WTC11 (cell line): ENCODE results near the gene MLN. TPM values are rescaled to one million over a fixed set of nuclear protein-coding genes. Genes with fewer than 3 reads are reported as not detected.

Experiments used
- ATAC-seq: fragments of 200-7000 bp; cut with Tn5 transposase; 2 replicates; pipeline ENCODE4 v1.10.0; 2021; ENCODE audit warnings: mild to moderate bottlenecking, moderate library complexity
- CTCF ChIA-PET: fragments of 300-600 bp; sonication (Branson Sonifier 250); formaldehyde crosslinking; loops from one replicate; lab custom pipeline; 2021; ENCODE audit warnings: antibody characterized with exemption; lab: Charles Lee
- POLR2A ChIA-PET: fragments of 350-600 bp; sonication (Branson Sonifier 250); formaldehyde crosslinking; loops from one replicate; lab custom pipeline; 2021; ENCODE audit warnings: antibody characterized with exemption; lab: Charles Lee
- DNase-seq: peaks from one replicate; pipeline ENCODE4 v3.0.0; 2021; ENCODE audit warnings: low spot score
- H3K27ac Mint-ChIP-seq: 2 replicates; pipeline ENCODE4 v1.8.0; 2021; ENCODE audit warnings: mixed read lengths
- H3K27me3 Mint-ChIP-seq: 2 replicates; pipeline ENCODE4 v1.8.0; 2021; ENCODE audit warnings: low read depth, mild to moderate bottlenecking, moderate library complexity, mixed read lengths
- H3K36me3 Mint-ChIP-seq: 2 replicates; pipeline ENCODE4 v1.8.0; 2021; ENCODE audit warnings: mixed read lengths
- H3K4me1 Mint-ChIP-seq: 2 replicates; pipeline ENCODE4 v1.8.0; 2022; ENCODE audit warnings: mixed read lengths
- H3K4me3 Mint-ChIP-seq: 2 replicates; pipeline ENCODE4 v1.8.0; 2021; ENCODE audit warnings: mild to moderate bottlenecking, moderate library complexity, mixed read lengths
- H3K9me3 Mint-ChIP-seq: 2 replicates; pipeline ENCODE4 v1.8.0; 2021; ENCODE audit warnings: mixed read lengths
- CREB1 ChIP-seq: sonication (generic); formaldehyde crosslinking; IDR thresholded peaks from 2 replicates; pipeline ENCODE4 v1.8.0; 2023; ENCODE audit warnings: mild to moderate bottlenecking, missing genetic modification reagents
- FOXK1 ChIP-seq: sonication (generic); formaldehyde crosslinking; IDR thresholded peaks from 2 replicates; pipeline ENCODE4 v1.8.0; 2022; ENCODE audit warnings: mild to moderate bottlenecking, moderate library complexity, missing genetic modification reagents
- HMGA2 ChIP-seq: fragments of 250-450 bp; sonication (Bioruptor Pico); IDR thresholded peaks from 2 replicates; pipeline ENCODE4 v1.4.0; 2021; ENCODE audit warnings: mild to moderate bottlenecking, moderate library complexity
- IRF2 ChIP-seq: sonication (generic); formaldehyde crosslinking; IDR thresholded peaks from 2 replicates; pipeline ENCODE4 v1.8.0; 2022; ENCODE audit warnings: low read depth, missing genetic modification reagents, borderline replicate concordance
- SMAD3 ChIP-seq: sonication (generic); formaldehyde crosslinking; IDR thresholded peaks from 2 replicates; pipeline ENCODE4 v1.8.0; 2022; ENCODE audit warnings: missing genetic modification reagents, mild to moderate bottlenecking, borderline replicate concordance
- SP1 ChIP-seq: sonication (generic); formaldehyde crosslinking; conservative IDR thresholded peaks from 2 replicates; pipeline ENCODE4 v1.8.1; 2022; ENCODE audit warnings: missing genetic modification reagents
- TEAD1 ChIP-seq: sonication (generic); formaldehyde crosslinking; IDR thresholded peaks from 2 replicates; pipeline ENCODE4 v1.8.0; 2022; ENCODE audit warnings: mild to moderate bottlenecking, missing genetic modification reagents
- ZBTB21 ChIP-seq: sonication (generic); formaldehyde crosslinking; IDR thresholded peaks from 2 replicates; pipeline ENCODE4 v1.8.1; 2023; ENCODE audit warnings: mild to moderate bottlenecking, missing genetic modification reagents, borderline replicate concordance
- ZNF138 ChIP-seq: sonication (generic); formaldehyde crosslinking; conservative IDR thresholded peaks from 2 replicates; pipeline ENCODE4 v1.8.1; 2022; ENCODE audit warnings: mild to moderate bottlenecking, moderate library complexity, missing genetic modification reagents
- ZNF396 ChIP-seq: fragments of 250-450 bp; sonication (Bioruptor Pico); IDR thresholded peaks from 2 replicates; pipeline ENCODE4 v1.8.0; 2021; ENCODE audit warnings: mild to moderate bottlenecking, moderate library complexity, borderline replicate concordance
- ZNF671 ChIP-seq: fragments of 250-450 bp; sonication (Bioruptor Pico); IDR thresholded peaks from 2 replicates; pipeline ENCODE4 v1.8.0; 2021; ENCODE audit warnings: mild to moderate bottlenecking
- total RNA-seq: library from RNA; stranded (reverse); gene quantifications from 3 replicates; pipeline ENCODE4 v1.2.3, GENCODE V29; 2021
- TF ChIP-seq, protein P1 (sequence below): sonication (generic); formaldehyde crosslinking; IDR thresholded peaks from 2 replicates; pipeline ENCODE4 v1.8.1; 2023; ENCODE audit warnings: mild to moderate bottlenecking, missing genetic modification reagents
- TF ChIP-seq, protein P2 (sequence below): sonication (generic); formaldehyde crosslinking; IDR thresholded peaks from 2 replicates; pipeline ENCODE4 v1.8.1; 2022; ENCODE audit warnings: low read depth, mild to moderate bottlenecking, moderate library complexity, missing genetic modification reagents, borderline replicate concordance
- TF ChIP-seq, protein P3 (sequence below): fragments of 250-450 bp; sonication (Bioruptor Pico); conservative IDR thresholded peaks from 2 replicates; pipeline ENCODE4 v1.9.0; 2021; ENCODE audit warnings: mild to moderate bottlenecking
- TF ChIP-seq, protein P4 (sequence below): sonication (generic); formaldehyde crosslinking; IDR thresholded peaks from 2 replicates; pipeline ENCODE4 v1.8.1; 2023; ENCODE audit warnings: mild to moderate bottlenecking, missing genetic modification reagents
- TF ChIP-seq, protein P5 (sequence below): fragments of 250-450 bp; sonication (Bioruptor Pico); IDR thresholded peaks from 2 replicates; pipeline ENCODE4 v1.9.0; 2021; ENCODE audit warnings: mild to moderate bottlenecking
- TF ChIP-seq, protein P6 (sequence below): sonication (generic); formaldehyde crosslinking; IDR thresholded peaks from 2 replicates; pipeline ENCODE4 v1.8.0; 2023; ENCODE audit warnings: missing genetic modification reagents
- TF ChIP-seq, protein P7 (sequence below): sonication (generic); formaldehyde crosslinking; IDR thresholded peaks from 2 replicates; pipeline ENCODE4 v1.8.0; 2022; ENCODE audit warnings: mild to moderate bottlenecking, missing genetic modification reagents

MLN gene
- total RNA-seq, 1 experiment from 2014 or later = not detected

DNA sequence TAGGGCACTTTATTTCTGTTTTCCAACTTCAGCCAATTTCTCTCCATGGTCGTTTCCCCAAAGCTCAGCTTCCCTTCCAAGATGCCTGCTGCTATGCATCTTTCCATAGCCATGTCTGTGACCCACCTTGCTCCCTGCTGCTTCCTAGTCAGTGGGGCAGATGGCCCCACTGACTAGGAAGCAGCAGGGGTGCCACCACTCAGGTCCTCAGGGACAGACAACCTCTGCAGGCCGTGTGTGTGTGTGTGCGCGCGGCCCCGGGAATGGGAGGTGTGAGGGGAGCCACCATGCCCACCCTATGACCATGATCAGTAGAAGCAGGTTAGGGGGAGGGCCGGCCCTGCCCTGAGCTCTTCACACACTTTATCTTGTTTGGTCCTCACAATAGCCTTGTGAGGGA, 54.4 kb downstream of the MLN start:
- POLR2A ChIA-PET = no interaction called here
- Mint-ChIP-seq H3K9me3 (no peaks in the 10 kb centered on the region), H3K36me3 (no peaks in the 10 kb centered on the region), H3K4me3 (no peak overlapping the region), H3K4me1 (peaks cover 40% of the 10 kb centered on the region)
- DNase-seq = no peak
- no peak for TF ChIP-seq ZNF671
- TF ChIP-seq, protein P1, sequence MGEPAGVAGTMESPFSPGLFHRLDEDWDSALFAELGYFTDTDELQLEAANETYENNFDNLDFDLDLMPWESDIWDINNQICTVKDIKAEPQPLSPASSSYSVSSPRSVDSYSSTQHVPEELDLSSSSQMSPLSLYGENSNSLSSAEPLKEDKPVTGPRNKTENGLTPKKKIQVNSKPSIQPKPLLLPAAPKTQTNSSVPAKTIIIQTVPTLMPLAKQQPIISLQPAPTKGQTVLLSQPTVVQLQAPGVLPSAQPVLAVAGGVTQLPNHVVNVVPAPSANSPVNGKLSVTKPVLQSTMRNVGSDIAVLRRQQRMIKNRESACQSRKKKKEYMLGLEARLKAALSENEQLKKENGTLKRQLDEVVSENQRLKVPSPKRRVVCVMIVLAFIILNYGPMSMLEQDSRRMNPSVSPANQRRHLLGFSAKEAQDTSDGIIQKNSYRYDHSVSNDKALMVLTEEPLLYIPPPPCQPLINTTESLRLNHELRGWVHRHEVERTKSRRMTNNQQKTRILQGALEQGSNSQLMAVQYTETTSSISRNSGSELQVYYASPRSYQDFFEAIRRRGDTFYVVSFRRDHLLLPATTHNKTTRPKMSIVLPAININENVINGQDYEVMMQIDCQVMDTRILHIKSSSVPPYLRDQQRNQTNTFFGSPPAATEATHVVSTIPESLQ (CRISPR knock-in tag) = no peak
- no peak for TF ChIP-seq SP1 (CRISPR knock-in tag)
- TF ChIP-seq ZNF396 (CRISPR knock-in tag) = no peak
- TF ChIP-seq CREB1 = no peak
- no peak for TF ChIP-seq IRF2 (CRISPR knock-in tag)
- no peak for TF ChIP-seq ZBTB21 (CRISPR knock-in tag)
- TF ChIP-seq, protein P2, sequence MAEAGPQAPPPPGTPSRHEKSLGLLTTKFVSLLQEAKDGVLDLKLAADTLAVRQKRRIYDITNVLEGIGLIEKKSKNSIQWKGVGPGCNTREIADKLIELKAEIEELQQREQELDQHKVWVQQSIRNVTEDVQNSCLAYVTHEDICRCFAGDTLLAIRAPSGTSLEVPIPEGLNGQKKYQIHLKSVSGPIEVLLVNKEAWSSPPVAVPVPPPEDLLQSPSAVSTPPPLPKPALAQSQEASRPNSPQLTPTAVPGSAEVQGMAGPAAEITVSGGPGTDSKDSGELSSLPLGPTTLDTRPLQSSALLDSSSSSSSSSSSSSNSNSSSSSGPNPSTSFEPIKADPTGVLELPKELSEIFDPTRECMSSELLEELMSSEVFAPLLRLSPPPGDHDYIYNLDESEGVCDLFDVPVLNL = no peak
- no peak for TF ChIP-seq HMGA2 (CRISPR knock-in tag)
- TF ChIP-seq, protein P3, sequence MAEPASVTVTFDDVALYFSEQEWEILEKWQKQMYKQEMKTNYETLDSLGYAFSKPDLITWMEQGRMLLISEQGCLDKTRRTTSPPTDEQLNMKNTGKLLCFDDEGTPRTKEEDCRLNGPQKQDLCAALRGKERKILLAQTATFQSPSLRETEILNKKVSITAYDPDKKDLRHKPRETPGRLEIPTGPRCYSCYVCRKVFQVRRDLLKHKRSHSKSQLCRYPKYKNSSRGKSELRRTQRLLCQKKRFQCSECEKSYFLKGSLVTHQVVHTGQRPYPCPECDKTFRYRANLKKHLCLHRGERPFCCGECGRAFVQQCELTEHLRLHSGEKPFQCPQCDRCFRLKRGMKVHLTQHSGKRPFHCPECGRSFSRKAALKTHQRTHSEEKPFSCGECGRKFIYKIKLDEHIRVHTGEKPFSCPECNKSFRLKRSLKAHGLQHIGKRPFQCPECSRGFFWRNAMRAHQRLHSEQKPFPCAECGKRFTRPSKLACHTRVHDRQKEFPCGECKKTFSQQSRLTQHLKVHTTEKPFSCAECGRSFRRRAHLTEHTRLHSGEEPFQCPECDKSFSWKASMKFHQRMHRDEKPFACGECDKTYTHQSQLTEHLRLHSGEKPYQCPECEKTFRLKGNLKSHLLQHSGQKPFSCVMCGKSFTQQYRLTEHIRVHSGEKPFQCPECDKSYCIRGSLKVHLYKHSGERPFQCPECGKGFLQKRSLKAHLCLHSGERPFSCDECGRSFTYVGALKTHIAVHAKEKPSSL = no peak
- TF ChIP-seq, protein P4, sequence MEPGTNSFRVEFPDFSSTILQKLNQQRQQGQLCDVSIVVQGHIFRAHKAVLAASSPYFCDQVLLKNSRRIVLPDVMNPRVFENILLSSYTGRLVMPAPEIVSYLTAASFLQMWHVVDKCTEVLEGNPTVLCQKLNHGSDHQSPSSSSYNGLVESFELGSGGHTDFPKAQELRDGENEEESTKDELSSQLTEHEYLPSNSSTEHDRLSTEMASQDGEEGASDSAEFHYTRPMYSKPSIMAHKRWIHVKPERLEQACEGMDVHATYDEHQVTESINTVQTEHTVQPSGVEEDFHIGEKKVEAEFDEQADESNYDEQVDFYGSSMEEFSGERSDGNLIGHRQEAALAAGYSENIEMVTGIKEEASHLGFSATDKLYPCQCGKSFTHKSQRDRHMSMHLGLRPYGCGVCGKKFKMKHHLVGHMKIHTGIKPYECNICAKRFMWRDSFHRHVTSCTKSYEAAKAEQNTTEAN (CRISPR knock-in tag) = no peak
- TF ChIP-seq FOXK1 (CRISPR knock-in tag) = no peak
- TF ChIP-seq, all 79 proteins: peak for 0
- Mint-ChIP-seq H3K27me3 (no peaks in the 10 kb centered on the region; the same call in 1 of the 2 replicates), H3K27ac (no peak overlapping the region)
- ATAC-seq = no peak
- CTCF ChIA-PET = interaction anchor here (1.0 to 1.6 kb wide), 3 partner anchors 22 to 278 kb away, joined by 3 to 4 read pairs (median 3); no protein-coding TSS in a partner anchor

DNA sequence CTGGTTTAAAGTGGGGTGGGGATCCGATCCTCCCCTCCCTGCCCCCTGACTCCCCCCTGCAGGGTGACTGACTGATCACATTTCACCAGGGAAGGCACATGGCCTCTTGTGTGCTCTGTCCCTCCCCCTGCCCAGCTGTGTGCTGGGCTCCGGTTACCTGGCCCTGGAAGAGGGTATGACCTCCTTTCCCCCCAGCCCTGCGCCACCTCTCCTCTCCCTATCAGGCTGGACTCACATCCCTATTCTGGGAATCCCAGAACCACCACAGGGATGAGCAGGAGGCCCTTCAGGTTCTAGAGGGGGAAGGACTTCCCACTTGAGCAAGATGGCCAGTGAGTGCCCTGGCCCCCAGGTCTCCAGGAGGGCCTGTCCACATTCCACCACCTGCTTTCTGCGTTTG, 55.0 kb downstream of the MLN start:
- Mint-ChIP-seq H3K4me3 (no peak overlapping the region), H3K9me3 (no peaks in the 10 kb centered on the region), H3K36me3 (no peaks in the 10 kb centered on the region), H3K4me1 (peaks cover 44% of the 10 kb centered on the region), H3K27me3 (no peaks in the 10 kb centered on the region; the same call in 1 of the 2 replicates), H3K27ac (no peak overlapping the region)
- no peak for DNase-seq
- CTCF ChIA-PET = interaction anchor here (0.5 to 1.6 kb wide), 4 partner anchors 12 to 278 kb away, joined by 3 read pairs; no protein-coding TSS in a partner anchor
- POLR2A ChIA-PET = no interaction called here
- TF ChIP-seq, protein P5, sequence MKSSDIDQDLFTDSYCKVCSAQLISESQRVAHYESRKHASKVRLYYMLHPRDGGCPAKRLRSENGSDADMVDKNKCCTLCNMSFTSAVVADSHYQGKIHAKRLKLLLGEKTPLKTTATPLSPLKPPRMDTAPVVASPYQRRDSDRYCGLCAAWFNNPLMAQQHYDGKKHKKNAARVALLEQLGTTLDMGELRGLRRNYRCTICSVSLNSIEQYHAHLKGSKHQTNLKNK (CRISPR knock-in tag) = no peak
- TF ChIP-seq SMAD3 = no peak
- TF ChIP-seq, protein P6, sequence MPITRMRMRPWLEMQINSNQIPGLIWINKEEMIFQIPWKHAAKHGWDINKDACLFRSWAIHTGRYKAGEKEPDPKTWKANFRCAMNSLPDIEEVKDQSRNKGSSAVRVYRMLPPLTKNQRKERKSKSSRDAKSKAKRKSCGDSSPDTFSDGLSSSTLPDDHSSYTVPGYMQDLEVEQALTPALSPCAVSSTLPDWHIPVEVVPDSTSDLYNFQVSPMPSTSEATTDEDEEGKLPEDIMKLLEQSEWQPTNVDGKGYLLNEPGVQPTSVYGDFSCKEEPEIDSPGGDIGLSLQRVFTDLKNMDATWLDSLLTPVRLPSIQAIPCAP = no peak
- ATAC-seq = no peak

DNA sequence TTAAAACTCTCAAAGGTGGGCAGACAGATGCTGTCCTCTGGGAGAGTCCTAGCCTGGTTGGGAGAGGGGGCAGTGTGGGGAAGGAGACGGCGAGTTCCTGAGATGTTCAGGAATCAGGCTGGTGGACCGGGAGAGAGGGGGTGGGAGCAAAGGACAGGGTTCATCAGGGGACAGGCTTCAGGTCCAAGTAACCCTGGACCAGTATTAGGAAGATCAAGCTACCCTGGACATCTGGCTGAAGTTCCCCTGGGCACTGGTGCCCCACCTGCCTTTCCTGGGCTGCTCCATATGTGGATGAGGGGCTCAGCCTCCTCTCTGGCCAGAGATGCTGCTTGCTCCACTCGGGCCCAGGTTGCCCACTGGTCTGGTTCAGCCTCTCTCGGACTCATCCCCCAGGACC, 56.0 kb downstream of the MLN start:
- peaks cover 46% of the 10 kb centered on the region for H3K4me1 Mint-ChIP-seq
- POLR2A ChIA-PET = no interaction called here
- CTCF ChIA-PET = interaction anchor here (0.6 to 3.3 kb wide), 5 partner anchors 13 to 373 kb away, joined by 3 to 23 read pairs (median 4); no protein-coding TSS in a partner anchor
- no peaks in the 10 kb centered on the region for H3K36me3 Mint-ChIP-seq
- no peaks in the 10 kb centered on the region for H3K9me3 Mint-ChIP-seq
- ATAC-seq (no peak), DNase-seq (no peak)
- no peak overlapping the region for H3K27ac Mint-ChIP-seq
- no peaks in the 10 kb centered on the region; the same call in 1 of the 2 replicates for H3K27me3 Mint-ChIP-seq
- TF ChIP-seq TEAD1 (CRISPR knock-in tag) (no peak), ZBTB21 (CRISPR knock-in tag) (no peak), ZNF138 (CRISPR knock-in tag) (no peak)
- TF ChIP-seq, protein P7, sequence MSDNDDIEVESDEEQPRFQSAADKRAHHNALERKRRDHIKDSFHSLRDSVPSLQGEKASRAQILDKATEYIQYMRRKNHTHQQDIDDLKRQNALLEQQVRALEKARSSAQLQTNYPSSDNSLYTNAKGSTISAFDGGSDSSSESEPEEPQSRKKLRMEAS (CRISPR knock-in tag) = no peak
- H3K4me3 Mint-ChIP-seq = no peak overlapping the region
